GM12892 (cell line): ENCODE data around the gene DRD5.
"Not testable (repeated sequence)": the region's sequence is repeated elsewhere in the genome, so short reads cannot be mapped to it uniquely, and the experiment has no call there.

Experiments used
- DNase-seq: peaks from one replicate; pipeline ENCODE4 v3.0.0; 2011; ENCODE audit not compliant: insufficient read length
- FAIRE-seq: peaks from 2 replicates; lab custom pipeline; 2011; peaks lifted over from hg19 to GRCh38; lab: Jason Lieb, UNC
- POLR2A ChIP-seq: IDR thresholded peaks from 2 replicates; pipeline ENCODE4 v1.6.1; 2011; ENCODE audit warnings: low read depth, low read length, control low read depth
- POLR2AphosphoS5 ChIP-seq: IDR thresholded peaks from 2 replicates; pipeline ENCODE4 v1.6.1; 2011; ENCODE audit warnings: low read depth, low read length, control low read depth
- TAF1 ChIP-seq: IDR thresholded peaks from 2 replicates; pipeline ENCODE4 v1.6.1; 2011; ENCODE audit warnings: low read depth, mild to moderate bottlenecking, control low read depth, low read length, borderline replicate concordance

The DRD5 gene

DNA sequence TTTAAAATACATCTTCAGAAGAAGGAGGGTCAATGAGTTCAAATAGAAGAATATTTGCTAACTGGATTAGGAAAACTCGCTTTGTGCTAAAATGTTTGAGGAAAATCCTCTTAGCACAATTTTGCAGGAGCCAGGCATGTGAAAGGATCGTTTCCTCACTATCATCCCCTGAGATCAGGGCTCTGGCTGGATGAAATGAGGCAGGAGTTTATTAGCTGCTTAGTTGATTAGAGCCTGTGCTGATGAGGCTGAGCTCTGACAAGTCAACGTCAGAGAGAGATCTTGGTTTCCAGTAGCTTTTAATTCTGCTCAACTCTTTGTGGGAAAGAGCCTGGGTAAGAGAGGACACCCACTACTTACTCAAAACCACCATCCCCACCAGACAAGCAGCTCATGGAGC lies 8.0 kb upstream of the DRD5 start:
- FAIRE-seq (no peak), DNase-seq (no peak)
- no peak for TF ChIP-seq TAF1
- no peak for TF ChIP-seq POLR2AphosphoS5
- no peak for TF ChIP-seq POLR2A

DNA sequence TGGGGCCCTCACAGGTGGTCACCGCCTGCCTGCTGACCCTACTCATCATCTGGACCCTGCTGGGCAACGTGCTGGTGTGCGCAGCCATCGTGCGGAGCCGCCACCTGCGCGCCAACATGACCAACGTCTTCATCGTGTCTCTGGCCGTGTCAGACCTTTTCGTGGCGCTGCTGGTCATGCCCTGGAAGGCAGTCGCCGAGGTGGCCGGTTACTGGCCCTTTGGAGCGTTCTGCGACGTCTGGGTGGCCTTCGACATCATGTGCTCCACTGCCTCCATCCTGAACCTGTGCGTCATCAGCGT lies 652 bp downstream of the DRD5 start:
- DNase-seq, result no peak
- no peak for FAIRE-seq
- TF ChIP-seq TAF1 (no peak), POLR2A (no peak), POLR2AphosphoS5 (no peak)

DNA sequence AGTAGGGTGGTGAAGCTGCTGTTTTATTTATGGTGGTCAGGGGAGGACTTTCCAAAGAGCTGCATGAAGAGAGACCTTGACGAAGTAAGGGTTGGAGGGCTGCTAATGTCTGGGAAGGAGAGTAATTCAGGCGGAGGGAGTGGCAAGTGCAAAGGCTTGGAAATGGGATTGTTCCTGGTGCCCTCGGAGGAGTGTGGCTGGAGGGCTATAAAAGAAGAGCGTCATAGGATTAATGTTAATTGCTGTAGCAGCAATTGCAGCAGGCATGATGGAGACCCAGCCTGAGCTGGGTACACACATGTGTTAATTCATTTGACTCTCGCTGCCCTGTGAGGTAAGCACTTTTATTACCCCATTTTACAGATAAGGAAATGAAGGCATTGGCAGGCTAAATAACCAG lies 4.5 kb downstream of the DRD5 start:
- not testable (repeated sequence) for FAIRE-seq, DNase-seq

DNA sequence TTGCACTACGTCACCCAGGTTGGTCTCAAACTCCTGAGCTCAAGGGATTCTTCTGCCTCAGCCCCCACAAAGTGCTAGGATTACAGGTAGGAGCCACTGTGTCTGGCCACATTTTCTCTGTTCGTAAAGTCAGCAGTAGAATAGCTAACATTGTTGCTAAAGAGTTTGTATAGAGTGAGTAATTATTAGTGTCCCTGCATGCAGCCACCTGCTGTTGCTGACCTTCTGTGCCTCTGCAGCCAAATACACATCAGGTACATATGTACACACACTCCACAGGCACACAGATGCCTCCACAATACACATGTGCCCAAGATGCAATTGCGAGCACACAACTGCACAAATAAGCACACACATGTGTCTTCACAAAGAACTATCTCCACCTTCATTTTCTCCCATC lies 10.9 kb downstream of the DRD5 start:
- FAIRE-seq (no peak), DNase-seq (no peak)
- TF ChIP-seq POLR2AphosphoS5 (no peak), POLR2A (no peak), TAF1 (no peak)

DNA sequence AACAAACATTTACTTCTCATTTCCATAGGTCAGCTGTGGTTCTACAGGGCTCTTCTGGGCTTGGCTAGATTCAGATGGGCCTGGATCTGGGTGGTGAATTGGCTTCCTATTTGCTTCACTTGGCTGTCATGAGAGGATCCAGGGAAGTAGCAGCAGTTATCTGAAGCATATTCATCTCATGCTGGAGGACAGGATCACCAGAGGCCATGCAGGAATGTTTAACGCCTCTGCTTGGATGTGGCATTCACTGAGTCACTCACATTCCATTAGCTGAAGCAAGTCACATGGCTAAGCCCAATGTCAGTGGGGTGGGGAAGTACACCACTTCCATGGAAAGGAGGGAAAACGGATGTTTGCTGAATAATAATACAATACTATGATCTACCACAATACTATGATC lies 15.2 kb downstream of the DRD5 start:
- FAIRE-seq, result not testable (repeated sequence)

DNA sequence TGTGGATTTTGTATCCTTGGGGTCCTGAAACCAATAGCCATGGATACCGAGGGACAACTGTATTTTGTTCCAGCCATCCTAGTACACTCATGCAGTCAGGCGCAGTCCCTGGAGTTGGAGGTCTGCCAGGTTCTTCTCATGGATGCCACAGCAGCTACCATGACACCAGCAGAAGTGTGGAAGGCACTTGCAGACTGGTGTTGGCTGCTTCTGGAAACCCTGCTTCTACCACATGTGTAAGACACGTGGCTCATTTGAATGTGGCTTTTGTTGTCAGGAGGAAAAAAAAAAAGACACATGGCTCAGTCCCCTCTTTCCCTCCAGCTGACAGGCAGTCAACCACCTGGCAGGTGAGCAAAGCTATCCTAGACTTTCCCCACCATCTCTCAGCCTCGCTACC lies 19.4 kb downstream of the DRD5 start:
- no peak for DNase-seq

More for the DNA sequence above, 15.2 kb downstream of the DRD5 start:
- DNase-seq, result not testable (repeated sequence)

DNA sequence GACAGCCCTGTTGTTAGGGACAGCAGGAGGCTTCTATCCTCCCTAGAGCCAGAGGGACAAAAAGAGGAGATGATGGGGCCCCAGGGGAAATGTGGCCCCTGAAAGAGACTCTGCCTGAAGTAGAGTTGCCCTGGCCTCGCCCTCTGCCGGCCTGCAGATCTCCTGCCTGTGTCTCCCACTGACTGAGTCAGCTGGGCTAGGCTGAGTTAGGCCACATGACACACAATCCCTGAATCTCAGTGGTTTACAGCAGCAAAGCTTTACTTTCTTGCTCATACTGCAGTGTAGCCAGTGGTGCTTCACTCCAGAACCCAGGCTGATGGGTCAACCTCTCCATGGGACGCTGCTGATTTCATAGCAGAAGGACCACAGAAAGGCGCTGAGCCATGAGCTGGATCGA lies 23.5 kb downstream of the DRD5 start:
- FAIRE-seq (no peak), DNase-seq (no peak)
- no peak for TF ChIP-seq POLR2A
- no peak for TF ChIP-seq TAF1

More for the DNA sequence above, 19.4 kb downstream of the DRD5 start:
- no peak for TF ChIP-seq POLR2AphosphoS5
- TF ChIP-seq TAF1, result no peak
- TF ChIP-seq POLR2A, result no peak
- no peak for FAIRE-seq

DNA sequence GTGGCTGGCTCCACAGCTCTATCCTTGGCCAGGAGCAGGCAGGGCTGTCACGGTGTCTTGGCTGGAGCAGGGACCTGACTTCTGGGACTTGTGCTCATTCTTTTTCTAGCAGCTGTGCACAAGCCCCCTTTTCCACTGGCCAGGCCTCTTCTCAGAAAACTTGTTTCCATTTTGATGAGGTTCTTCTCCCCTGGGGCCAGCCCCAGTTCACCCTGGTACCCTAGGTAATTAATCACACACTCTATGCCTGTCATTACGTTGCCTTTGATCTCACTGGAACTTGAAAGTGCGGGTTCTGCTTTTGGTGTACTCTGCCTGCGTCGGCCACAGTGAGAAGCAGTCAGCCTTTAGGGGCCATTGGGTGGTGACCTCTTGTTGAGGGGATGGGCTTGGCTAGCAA lies 26.6 kb downstream of the DRD5 start:
- DNase-seq, result no peak
- no peak for FAIRE-seq
- TF ChIP-seq POLR2A (no peak), POLR2AphosphoS5 (no peak), TAF1 (no peak)

DNA sequence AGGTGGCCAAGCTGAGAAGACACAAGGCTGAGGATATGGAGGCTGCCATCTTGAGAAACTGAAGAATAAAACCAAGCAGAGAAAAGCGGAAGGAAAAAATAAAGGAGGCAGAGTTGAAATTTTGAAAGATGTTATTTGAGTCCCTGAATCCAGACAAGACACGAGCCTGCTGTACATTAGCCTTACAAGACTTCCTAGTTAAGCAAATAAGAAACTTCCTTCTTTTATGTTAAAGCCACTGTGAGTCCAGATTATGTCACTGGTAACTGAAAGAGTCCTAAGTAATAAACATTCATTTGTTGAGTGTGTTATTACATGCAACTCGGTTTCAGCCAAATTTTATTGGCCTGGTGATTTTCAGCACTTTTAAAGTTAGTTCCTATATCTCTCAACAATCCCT lies 30.4 kb downstream of the DRD5 start:
- no peak for TF ChIP-seq POLR2A
- no peak for TF ChIP-seq TAF1
- no peak for TF ChIP-seq POLR2AphosphoS5
- FAIRE-seq (no peak), DNase-seq (no peak)

DNA sequence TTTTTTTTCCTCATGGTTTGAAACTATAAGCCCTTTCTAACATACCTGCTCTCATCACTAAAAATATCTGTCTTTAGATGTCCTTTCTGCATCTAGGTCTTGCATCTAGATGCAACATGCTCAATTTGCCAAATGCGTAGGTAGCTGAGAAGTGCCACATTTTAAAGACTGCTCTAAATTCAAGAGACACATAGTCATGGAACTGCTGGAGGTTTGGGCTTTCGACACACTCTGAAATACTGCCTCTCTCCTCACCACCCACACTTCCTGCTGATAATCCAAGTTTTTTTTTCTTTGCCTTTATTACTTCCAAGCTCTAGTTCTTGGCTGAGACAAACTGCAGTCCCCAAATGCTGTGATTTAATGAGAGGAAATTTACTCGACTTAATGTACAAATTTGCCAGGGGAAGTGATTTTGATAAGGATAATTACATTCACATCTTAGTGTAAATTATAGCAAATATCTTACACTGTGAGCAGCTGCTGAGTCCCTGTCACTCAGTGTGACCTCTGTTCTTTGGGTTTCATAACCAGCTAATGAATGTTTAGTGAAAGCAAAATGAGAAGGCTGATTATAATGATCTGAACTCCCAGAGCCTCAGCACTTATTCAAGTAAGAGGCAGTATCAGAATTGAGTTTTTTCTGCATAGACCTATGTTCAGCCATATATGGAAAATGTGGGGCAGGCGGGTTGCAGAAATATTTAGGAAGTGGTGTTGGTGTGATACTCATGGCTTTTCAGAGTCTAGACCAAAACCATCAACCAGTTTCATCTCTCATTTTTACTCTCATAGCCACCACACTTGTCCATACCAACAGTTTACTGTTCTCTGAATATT lies 31.3 kb downstream of the DRD5 start:
- DNase-seq (no peak), FAIRE-seq (no peak)
- TF ChIP-seq TAF1 (no peak), POLR2A (no peak), POLR2AphosphoS5 (no peak)

DNA sequence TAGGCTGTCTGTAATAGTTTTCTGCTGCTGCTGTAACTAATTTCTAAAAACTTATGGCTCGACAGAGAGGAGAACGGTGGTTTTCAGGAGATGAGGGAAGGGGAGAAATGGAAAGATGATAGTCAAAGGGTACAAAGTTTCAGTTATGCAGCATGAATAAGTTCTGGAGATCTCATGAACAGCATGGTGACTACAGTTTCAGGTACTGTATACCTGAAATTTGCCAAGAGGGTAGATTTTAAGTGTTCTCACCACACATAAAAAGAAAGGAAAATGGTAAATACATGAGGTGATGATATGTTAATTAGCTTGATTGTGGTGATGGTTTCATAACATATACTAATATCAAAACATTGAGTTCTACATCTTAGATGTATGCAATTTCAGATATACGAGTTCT lies 34.9 kb downstream of the DRD5 start:
- no peak for FAIRE-seq
- no peak for TF ChIP-seq POLR2AphosphoS5
- TF ChIP-seq POLR2A, result no peak
- no peak for TF ChIP-seq TAF1

DNA sequence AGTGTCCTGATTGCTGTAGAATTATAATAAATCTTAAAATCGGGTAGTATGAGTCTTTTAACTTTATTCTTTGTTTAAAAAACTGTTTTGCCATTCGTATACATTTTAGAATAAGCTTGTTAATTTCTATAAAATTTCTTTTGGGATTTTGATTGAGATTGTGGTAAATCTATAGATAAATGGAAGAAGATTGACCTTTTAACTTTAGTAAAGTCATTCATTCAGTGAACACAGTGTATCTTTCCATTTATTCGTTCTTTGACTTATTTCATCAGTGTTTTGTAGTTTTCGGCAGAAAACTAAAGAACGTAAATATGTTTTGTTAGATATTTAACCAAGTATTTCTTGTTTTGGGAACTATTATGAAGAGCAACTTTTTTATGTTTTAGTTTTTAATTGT lies 38.9 kb downstream of the DRD5 start:
- TF ChIP-seq TAF1 (no peak), POLR2A (no peak), POLR2AphosphoS5 (no peak)
- DNase-seq, result no peak
- FAIRE-seq, result no peak

More for the DNA sequence above, 34.9 kb downstream of the DRD5 start:
- DNase-seq, result no peak

DNA sequence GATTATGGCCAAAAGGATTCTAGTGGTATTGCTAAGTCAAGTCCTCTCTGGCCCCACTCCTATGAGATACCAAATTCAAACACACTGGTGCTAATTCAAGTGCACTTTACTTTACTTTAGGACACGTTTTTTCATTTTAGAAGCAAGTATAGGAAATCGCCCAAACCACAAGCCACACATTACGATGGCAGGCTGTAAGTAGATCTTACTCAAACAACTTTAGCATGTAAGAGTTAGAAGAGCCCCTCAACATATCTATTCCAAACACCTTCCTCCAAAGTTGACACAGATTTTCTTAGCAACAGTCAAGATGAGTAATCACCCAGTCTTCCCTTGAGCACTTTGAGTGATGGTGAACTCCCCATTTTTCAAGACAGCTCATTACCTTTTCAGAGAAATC lies 43.6 kb downstream of the DRD5 start:
- FAIRE-seq (no peak), DNase-seq (no peak)
- TF ChIP-seq TAF1 (no peak), POLR2AphosphoS5 (no peak)

DNA sequence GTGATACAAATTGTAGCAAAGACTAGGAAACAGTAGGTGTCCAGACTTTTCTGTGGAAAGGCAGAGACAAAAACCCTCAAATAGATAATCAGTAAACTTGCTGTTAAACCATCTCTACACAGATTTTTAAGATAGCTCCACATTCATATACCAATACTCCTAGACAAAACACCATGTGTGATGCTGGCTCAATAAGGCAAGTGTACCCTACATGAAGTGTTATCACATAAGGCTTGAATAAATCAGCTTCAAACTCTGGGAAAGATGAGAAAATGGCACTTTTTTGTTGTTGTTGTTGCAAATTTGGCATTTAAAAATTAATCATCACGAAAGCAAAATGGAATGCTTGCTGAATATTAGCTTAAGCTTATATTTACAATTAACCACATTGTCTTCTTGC lies 45.1 kb downstream of the DRD5 start:
- TF ChIP-seq POLR2AphosphoS5, result no peak
- no peak for DNase-seq
- FAIRE-seq, result no peak
